HPDE6-E6E7 (cell line): ENCODE data around the gene NAV3.
"Not testable (repeated sequence)": the region's sequence is repeated elsewhere in the genome, so short reads cannot be mapped to it uniquely, and the experiment has no call there.

Experiments
- DNase-seq: peaks from one replicate; pipeline ENCODE4 v3.0.0; 2011; ENCODE audit warnings: missing footprints; ENCODE audit errors: extremely low spot score

Gene NAV3

GRCh38 chr12:78050790-78051189 lies 220.1 kb downstream of the NAV3 start:
- no peak for DNase-seq

- DNase-seq: no peak
Measured at GRCh38 chr12:78055545-78055944, 224.9 kb downstream of the NAV3 start.

- DNase-seq: no peak
Measured at GRCh38 chr12:78057075-78057474, 226.4 kb downstream of the NAV3 start.

GRCh38 chr12:78060186-78060585 lies 229.5 kb downstream of the NAV3 start:
- no peak for DNase-seq

- DNase-seq: no peak
Measured at GRCh38 chr12:78062786-78063185, 232.1 kb downstream of the NAV3 start.

GRCh38 chr12:78081590-78082314 lies 251.1 kb downstream of the NAV3 start:
- no peak for DNase-seq

GRCh38 chr12:78085542-78086182 lies 255.0 kb downstream of the NAV3 start:
- DNase-seq: no peak

- no peak for DNase-seq
Measured at GRCh38 chr12:78086553-78087362, 256.1 kb downstream of the NAV3 start.

- DNase-seq: no peak
Measured at GRCh38 chr12:78087363-78087675, 256.6 kb downstream of the NAV3 start.

- DNase-seq: no peak
Measured at GRCh38 chr12:78088391-78088832, 257.7 kb downstream of the NAV3 start.

GRCh38 chr12:78090266-78090665 lies 259.6 kb downstream of the NAV3 start:
- DNase-seq: no peak

- DNase-seq: no peak
Measured at GRCh38 chr12:78095623-78096022, 264.9 kb downstream of the NAV3 start.

GRCh38 chr12:78096909-78097597 lies 266.4 kb downstream of the NAV3 start:
- no peak for DNase-seq

- no peak for DNase-seq
Measured at GRCh38 chr12:78099806-78100205, 269.1 kb downstream of the NAV3 start.

- no peak for DNase-seq
Measured at GRCh38 chr12:78101113-78101876, 270.6 kb downstream of the NAV3 start.

GRCh38 chr12:78101946-78102635 lies 271.4 kb downstream of the NAV3 start:
- DNase-seq: no peak

GRCh38 chr12:78102801-78103200 lies 272.1 kb downstream of the NAV3 start:
- not testable (repeated sequence) for DNase-seq

GRCh38 chr12:78115889-78116288 lies 285.2 kb downstream of the NAV3 start:
- DNase-seq: no peak

- no peak for DNase-seq
Measured at GRCh38 chr12:78118036-78118435, 287.3 kb downstream of the NAV3 start.

- DNase-seq: no peak
Measured at GRCh38 chr12:78118486-78118885, 287.8 kb downstream of the NAV3 start.
